IMR-90 (cell line): Measurements from ENCODE around the gene LY9. TPM values are rescaled to one million over a fixed set of nuclear protein-coding genes. Genes with fewer than 3 reads are reported as not detected.

Experiments
- ATAC-seq: fragments of 200-7000 bp; cut with Tn5 transposase; 2 replicates; pipeline ENCODE4 v1.9.1; 2020; ENCODE audit warnings: low read depth, mild to moderate bottlenecking, moderate library complexity
- BruUV-seq: library from RNA; stranded (reverse); fragments of 400-500 nt; replicated peaks from 2 replicates; lab custom pipeline; 2021; lab: Mats Ljungman, UMichigan
- CTCF ChIA-PET: fragments of 300-600 bp; formaldehyde crosslinking; extraction: SDS; loops from one replicate; lab custom pipeline; 2021; ENCODE audit warnings: antibody characterized with exemption; lab: Yijun Ruan, JAX
- POLR2A ChIA-PET: fragments of 300-600 bp; sonication (Branson Sonifier 250); formaldehyde crosslinking; loops from one replicate; lab custom pipeline; 2022; ENCODE audit warnings: antibody characterized with exemption; ENCODE audit not compliant: unreplicated experiment; lab: Charles Lee
- DNase-seq: peaks from one replicate; pipeline ENCODE4 v3.0.0; 2013
- H2AFZ ChIP-seq: replicated peaks from 2 replicates; pipeline ENCODE3; 2013; ENCODE audit warnings: low read length, mild to moderate bottlenecking; ENCODE audit not compliant: poor library complexity
- H2AK5ac ChIP-seq: 2 replicates; pipeline ENCODE4 v1.6.1; 2013; ENCODE audit warnings: low read depth, low read length, inconsistent platforms
- H2AK9ac ChIP-seq: replicated peaks from 2 replicates; pipeline ENCODE3; 2013; ENCODE audit warnings: mild to moderate bottlenecking, low read depth, low read length, moderate library complexity; ENCODE audit not compliant: poor library complexity
- H2BK120ac ChIP-seq: 2 replicates; pipeline ENCODE4 v1.6.1; 2013; ENCODE audit warnings: low read depth, low read length, inconsistent platforms
- H2BK15ac ChIP-seq: 3 replicates; pipeline ENCODE4 v1.6.1; 2013; ENCODE audit warnings: low read depth, low read length, inconsistent platforms
- H2BK20ac ChIP-seq: 2 replicates; pipeline ENCODE4 v1.6.1; 2013; ENCODE audit warnings: low read depth, mild to moderate bottlenecking, inconsistent platforms, low read length, moderate library complexity
- H2BK5ac ChIP-seq: 2 replicates; pipeline ENCODE4 v1.6.1; 2013; ENCODE audit warnings: mild to moderate bottlenecking, low read depth, low read length, inconsistent platforms; ENCODE audit not compliant: poor library complexity, severe bottlenecking
- H3K14ac ChIP-seq: replicated peaks from 2 replicates; pipeline ENCODE4 v1.6.1; 2013; ENCODE audit warnings: low read depth, low read length, inconsistent platforms
- H3K18ac ChIP-seq: 2 replicates; pipeline ENCODE4 v1.6.1; 2013; ENCODE audit warnings: low read depth, low read length, control low read depth
- H3K23ac ChIP-seq: 2 replicates; pipeline ENCODE4 v1.6.1; 2013; ENCODE audit warnings: low read depth, low read length, inconsistent platforms
- H3K27ac ChIP-seq: 2 replicates; pipeline ENCODE4 v1.5.1; 2013; ENCODE audit warnings: mild to moderate bottlenecking, control low read depth, low read length; ENCODE audit not compliant: insufficient read depth
- H3K27me3 ChIP-seq: 2 replicates; pipeline ENCODE4 v1.6.1; 2013; ENCODE audit warnings: low read length; ENCODE audit not compliant: control insufficient read depth, insufficient read depth
- H3K36me3 ChIP-seq: 2 replicates; pipeline ENCODE4 v1.6.1; 2013; ENCODE audit warnings: low read length, mixed read lengths; ENCODE audit not compliant: control insufficient read depth, insufficient read depth
- H3K4ac ChIP-seq: 2 replicates; pipeline ENCODE4 v1.6.1; 2013; ENCODE audit warnings: low read depth, low read length, inconsistent platforms
- H3K4me1 ChIP-seq: 2 replicates; pipeline ENCODE4 v1.6.1; 2013; ENCODE audit warnings: low read length, mixed read lengths; ENCODE audit not compliant: control insufficient read depth, insufficient read depth
- H3K4me2 ChIP-seq: 2 replicates; pipeline ENCODE4 v1.6.1; 2013; ENCODE audit warnings: low read depth, mild to moderate bottlenecking, control low read depth, low read length, moderate library complexity
- H3K4me3 ChIP-seq: 2 replicates; pipeline ENCODE4 v1.5.1; 2013; ENCODE audit warnings: low read depth, mild to moderate bottlenecking, control low read depth, low read length, moderate library complexity; ENCODE audit not compliant: insufficient read depth
- H3K56ac ChIP-seq: 2 replicates; pipeline ENCODE4 v1.6.1; 2013; ENCODE audit warnings: low read length, inconsistent platforms; ENCODE audit not compliant: insufficient read depth; ENCODE audit errors: extremely low read depth
- H3K79me1 ChIP-seq, 2 experiments: 2 replicates each; pipeline ENCODE4 v1.6.1; 2013; ENCODE audit warnings: low read length in 2 of 2, inconsistent platforms in 1 of 2, low read depth in 1 of 2
- H3K9ac ChIP-seq: 2 replicates; pipeline ENCODE4 v1.6.1; 2013; ENCODE audit warnings: low read depth, low read length, control low read depth
- H3K9me1 ChIP-seq: 2 replicates; pipeline ENCODE4 v1.6.1; 2013; ENCODE audit warnings: low read length, inconsistent platforms; ENCODE audit not compliant: insufficient read depth
- H3K9me3 ChIP-seq: 2 replicates; pipeline ENCODE4 v1.6.1; 2013; ENCODE audit warnings: low read length; ENCODE audit not compliant: control insufficient read depth, insufficient read depth
- H4K20me1 ChIP-seq: 2 replicates; pipeline ENCODE4 v1.6.1; 2013; ENCODE audit warnings: low read length, inconsistent platforms; ENCODE audit not compliant: insufficient read depth
- H4K5ac ChIP-seq: 2 replicates; pipeline ENCODE4 v1.6.1; 2013; ENCODE audit warnings: mild to moderate bottlenecking, low read depth, low read length, control low read depth
- H4K8ac ChIP-seq, 2 experiments: 2 replicates each; pipeline ENCODE4 v1.6.1; 2013; ENCODE audit warnings: low read depth in 2 of 2, low read length in 2 of 2, control low read depth in 1 of 2, inconsistent platforms in 1 of 2
- H4K91ac ChIP-seq: 2 replicates; pipeline ENCODE4 v1.6.1; 2013; ENCODE audit warnings: low read depth, low read length, inconsistent platforms; ENCODE audit not compliant: insufficient read depth
- CEBPB ChIP-seq: IDR thresholded peaks from 2 replicates; pipeline ENCODE4 v1.6.1; 2012; ENCODE audit warnings: low read depth, low read length, improper control_type of control experiment
- ELK1 ChIP-seq: fragments of 150-350 bp; IDR thresholded peaks from 2 replicates; pipeline ENCODE4 v1.6.1; 2016; ENCODE audit warnings: low read depth, mild to moderate bottlenecking, low read length, moderate library complexity, borderline replicate concordance
- FOS ChIP-seq: fragments of 150-350 bp; IDR thresholded peaks from 2 replicates; pipeline ENCODE4 v1.6.1; 2016; ENCODE audit warnings: low read depth, low read length
- MAFK ChIP-seq: IDR thresholded peaks from 2 replicates; pipeline ENCODE4 v1.6.1; 2012; ENCODE audit warnings: low read depth, low read length, improper control_type of control experiment
- MAZ ChIP-seq: IDR thresholded peaks from 2 replicates; pipeline ENCODE4 v1.6.1; 2012; ENCODE audit warnings: low read depth, mild to moderate bottlenecking, low read length, improper control_type of control experiment, moderate library complexity, borderline replicate concordance
- MXI1 ChIP-seq: IDR thresholded peaks from 2 replicates; pipeline ENCODE4 v1.6.1; 2012; ENCODE audit warnings: low read depth, mild to moderate bottlenecking, low read length, moderate library complexity, borderline replicate concordance
- RCOR1 ChIP-seq: IDR thresholded peaks from 2 replicates; pipeline ENCODE4 v1.6.1; 2012; ENCODE audit warnings: mild to moderate bottlenecking, low read length, improper control_type of control experiment; ENCODE audit not compliant: insufficient replicate concordance
- RFX5 ChIP-seq: IDR thresholded peaks from 2 replicates; pipeline ENCODE4 v1.8.0; 2012; ENCODE audit warnings: low read depth, mild to moderate bottlenecking, low read length, moderate library complexity
- SMC3 ChIP-seq: fragments of 150-350 bp; IDR thresholded peaks from 2 replicates; pipeline ENCODE4 v1.6.1; 2016; ENCODE audit warnings: low read depth, mild to moderate bottlenecking, antibody characterized with exemption, low read length, moderate library complexity
- WGBS, 2 experiments: methylation state at CpG; one replicate each; pipeline versions ENCODE4 v1.1.5 to v1.1.7; 2013; ENCODE audit warnings: missing lambda C conversion rate in 2 of 2; ENCODE audit not compliant: insufficient read length in 1 of 2; ENCODE audit errors: extremely low coverage in 2 of 2; 5-methylcytosine and 5-hydroxymethylcytosine counted together
- dilution Hi-C: fragments of 300-500 bp; cut with HindIII; formaldehyde crosslinking; loops from one replicate; pipeline ENCODE4 v1.14.3; 2018; ENCODE audit warnings: low sequenced_read_pairs; ENCODE audit not compliant: unreplicated experiment
- in situ Hi-C: fragments of 300-500 bp; cut with MboI; formaldehyde crosslinking; loops from 3 replicates; pipeline ENCODE4 v1.14.3; 2019; ENCODE audit warnings: low sequenced_read_pairs, inconsistent platforms, mixed read lengths
- intact Hi-C: fragments of 100-400 bp; cut with micrococcal nuclease; formaldehyde crosslinking; loops from 2 replicates; pipeline ENCODE4 v1.10.0; 2022
- polyA plus RNA-seq, 3 experiments: library from polyadenylated mRNA; depleted of rRNA; stranded (reverse); fragments of >200 nt; gene quantifications; 2 replicates each; pipeline ENCODE4 v1.2.3, GENCODE V29; 2012; ENCODE audit warnings: low replicate concordance in 1 of 3
- total RNA-seq: library from RNA; depleted of rRNA; stranded (reverse); fragments of >200 nt; gene quantifications from 2 replicates; pipeline ENCODE4 v1.2.3, GENCODE V29; 2012

The LY9 gene
- total and polyA plus RNA-seq, 2 of the 4 experiments (the other 2 are of a cell fraction): not detected

- Histone ChIP-seq H3K9ac (no peak overlapping the region), H2BK5ac (no peak overlapping the region), H2BK120ac (no peak overlapping the region), H2AK5ac (no peak overlapping the region), H4K5ac (no peak overlapping the region), H3K9me3 (no peaks in the 10 kb centered on the region), H3K4me3 (no peak overlapping the region), H3K14ac (no peak overlapping the region), H4K8ac (no peak overlapping the region), H3K4me2 (no peak overlapping the region), H3K4me1 (no peaks in the 10 kb centered on the region), H3K23ac (no peak overlapping the region), H3K56ac (no peak overlapping the region), H2BK15ac (no peak overlapping the region), H4K20me1 (no peaks in the 10 kb centered on the region), H2BK20ac (no peak overlapping the region), H3K9me1 (no peaks in the 10 kb centered on the region), H3K27me3 (no peaks in the 10 kb centered on the region), H3K79me1 (no peaks in the 10 kb centered on the region), H3K4ac (no peak overlapping the region), H3K36me3 (no peaks in the 10 kb centered on the region), H4K91ac (no peak overlapping the region), H3K18ac (no peak overlapping the region), H2AK9ac (no peak overlapping the region), H3K27ac (no peak overlapping the region), H2AFZ (no peak overlapping the region)
- BruUV-seq: no TSS peak
- ChIA-PET CTCF (no interaction called here), POLR2A (no interaction called here)
- dilution Hi-C loops: no loop called here
- intact Hi-C loops: no loop called here
- no peak for TF ChIP-seq RCOR1
- no peak for TF ChIP-seq FOS
- TF ChIP-seq CEBPB: no peak
- no peak for TF ChIP-seq ELK1
- TF ChIP-seq MXI1: no peak
- no peak for TF ChIP-seq MAFK
- no peak for TF ChIP-seq MAZ
- TF ChIP-seq RFX5: no peak
- TF ChIP-seq SMC3: no peak
- DNase-seq: no peak
- no peak for ATAC-seq
- 20% methylated on average over 1 of the region's 3 CpGs; no CpG with 5 or more reads in 1 of the 2 experiments for WGBS, 2 experiments
- in situ Hi-C loops: no loop called here
Observed at GRCh38 chr1:160823296-160823695, 27.3 kb downstream of the LY9 start.
